HG02852 (cell line): ENCODE results near the gene RD3L.

ENCODE experiments used
- ATAC-seq: cut with Tn5 transposase; IDR thresholded peaks from one replicate; pipeline ENCODE4 v1.9.1; 2021; ENCODE audit warnings: mild to moderate bottlenecking, moderate library complexity; ENCODE audit not compliant: unreplicated experiment

RD3L gene

GRCh38 chr14:103897075-103897947, 45.0 kb downstream of the RD3L start:
- no peak for ATAC-seq

GRCh38 chr14:103896578-103896977, 45.8 kb downstream of the RD3L start:
- no peak for ATAC-seq

GRCh38 chr14:103894723-103895059, 47.6 kb downstream of the RD3L start:
- no peak for ATAC-seq

GRCh38 chr14:103894034-103894722, 48.2 kb downstream of the RD3L start:
- no peak for ATAC-seq

- no peak for ATAC-seq
Measured at GRCh38 chr14:103892247-103892646, 50.1 kb downstream of the RD3L start.

- no peak for ATAC-seq
Measured at GRCh38 chr14:103891667-103892215, 50.6 kb downstream of the RD3L start.

- no peak for ATAC-seq
Measured at GRCh38 chr14:103890821-103891666, 51.3 kb downstream of the RD3L start.
